ENCODE measurements around the gene CDK17.
"Not testable (repeated sequence)": the region's sequence is repeated elsewhere in the genome, so short reads cannot be mapped to it uniquely, and the experiment has no call there.

The CDK17 gene

GRCh38 chr12:96432496-96433321, 32.5 kb upstream of the CDK17 start:
- H3K9ac ChIP-seq (ENCODE audit: low read depth, low read length); H3K9me3 ChIP-seq (replicated peaks; ENCODE audit: low read length); H3K4me3 ChIP-seq (ENCODE audit: low read length); H3K27me3 ChIP-seq (ENCODE audit: control insufficient read depth, insufficient read depth, low read length); H3K36me3 ChIP-seq (ENCODE audit: insufficient read depth, low read length); H3K4me2 ChIP-seq (ENCODE audit: low read length): not testable (repeated sequence)
- H3K4me1 ChIP-seq (ENCODE audit: control insufficient read depth, insufficient read depth, low read length) = peaks cover 30% of the 10 kb centered on the region

- Histone ChIP-seq H3K4me3 (ENCODE audit: low read length) (no peak overlapping the region), H3K36me3 (ENCODE audit: insufficient read depth, low read length) (no peaks in the 10 kb centered on the region), H3K9me3 (replicated peaks; ENCODE audit: low read length) (no peaks in the 10 kb centered on the region), H3K4me1 (ENCODE audit: control insufficient read depth, insufficient read depth, low read length) (peaks cover 35% of the 10 kb centered on the region), H3K4me2 (ENCODE audit: low read length) (no peak overlapping the region), H3K9ac (ENCODE audit: low read depth, low read length) (no peak overlapping the region), H3K27me3 (ENCODE audit: control insufficient read depth, insufficient read depth, low read length) (no peaks in the 10 kb centered on the region)
Observed at GRCh38 chr12:96431067-96431466, 30.8 kb upstream of the CDK17 start.

GRCh38 chr12:96427269-96427729, 27.1 kb upstream of the CDK17 start:
- Histone ChIP-seq H3K4me2 (ENCODE audit: low read length) (peak overlapping the region; percentile 74), H3K4me1 (ENCODE audit: control insufficient read depth, insufficient read depth, low read length) (peaks cover 48% of the 10 kb centered on the region), H3K9me3 (replicated peaks; ENCODE audit: low read length) (no peaks in the 10 kb centered on the region), H3K4me3 (ENCODE audit: low read length) (peak overlapping the region; percentile 58), H3K9ac (ENCODE audit: low read depth, low read length) (peak overlapping the region; percentile 84), H3K36me3 (ENCODE audit: insufficient read depth, low read length) (no peaks in the 10 kb centered on the region), H3K27me3 (ENCODE audit: control insufficient read depth, insufficient read depth, low read length) (no peaks in the 10 kb centered on the region)

- Histone ChIP-seq H3K36me3 (ENCODE audit: insufficient read depth, low read length) (no peaks in the 10 kb centered on the region), H3K9me3 (replicated peaks; ENCODE audit: low read length) (no peaks in the 10 kb centered on the region), H3K4me2 (ENCODE audit: low read length) (peak overlapping the region; percentile 61), H3K27me3 (ENCODE audit: control insufficient read depth, insufficient read depth, low read length) (no peaks in the 10 kb centered on the region), H3K4me3 (ENCODE audit: low read length) (peak overlapping the region; percentile 13), H3K4me1 (ENCODE audit: control insufficient read depth, insufficient read depth, low read length) (peaks cover 52% of the 10 kb centered on the region), H3K9ac (ENCODE audit: low read depth, low read length) (peak overlapping the region; percentile 84)
Observed at GRCh38 chr12:96425951-96426350, 25.7 kb upstream of the CDK17 start.

- H3K36me3 ChIP-seq (ENCODE audit: insufficient read depth, low read length) = no peaks in the 10 kb centered on the region
- H3K4me3 ChIP-seq (ENCODE audit: low read length) = peak overlapping the region; percentile 13
- H3K4me2 ChIP-seq (ENCODE audit: low read length) = peak overlapping the region; percentile 61
- H3K27me3 ChIP-seq (ENCODE audit: control insufficient read depth, insufficient read depth, low read length) = no peaks in the 10 kb centered on the region
- H3K9ac ChIP-seq (ENCODE audit: low read depth, low read length) = peak overlapping the region; percentile 84
- H3K9me3 ChIP-seq (replicated peaks; ENCODE audit: low read length) = no peaks in the 10 kb centered on the region
- H3K4me1 ChIP-seq (ENCODE audit: control insufficient read depth, insufficient read depth, low read length) = peaks cover 55% of the 10 kb centered on the region
Observed at GRCh38 chr12:96425321-96425720, 25.1 kb upstream of the CDK17 start.

- Histone ChIP-seq H3K36me3 (ENCODE audit: insufficient read depth, low read length) (no peaks in the 10 kb centered on the region), H3K9me3 (replicated peaks; ENCODE audit: low read length) (no peaks in the 10 kb centered on the region), H3K27me3 (ENCODE audit: control insufficient read depth, insufficient read depth, low read length) (no peaks in the 10 kb centered on the region), H3K4me3 (ENCODE audit: low read length) (no peak overlapping the region), H3K4me1 (ENCODE audit: control insufficient read depth, insufficient read depth, low read length) (peaks cover 57% of the 10 kb centered on the region), H3K4me2 (ENCODE audit: low read length) (no peak overlapping the region), H3K9ac (ENCODE audit: low read depth, low read length) (peak overlapping the region; percentile 84)
Observed at GRCh38 chr12:96424601-96425000, 24.4 kb upstream of the CDK17 start.

- Histone ChIP-seq H3K4me2 (ENCODE audit: low read length) (no peak overlapping the region), H3K9ac (ENCODE audit: low read depth, low read length) (peak overlapping the region; percentile 49), H3K4me3 (ENCODE audit: low read length) (no peak overlapping the region), H3K4me1 (ENCODE audit: control insufficient read depth, insufficient read depth, low read length) (peaks cover 41% of the 10 kb centered on the region), H3K9me3 (replicated peaks; ENCODE audit: low read length) (no peaks in the 10 kb centered on the region), H3K36me3 (ENCODE audit: insufficient read depth, low read length) (no peaks in the 10 kb centered on the region), H3K27me3 (ENCODE audit: control insufficient read depth, insufficient read depth, low read length) (no peaks in the 10 kb centered on the region)
Observed at GRCh38 chr12:96422192-96422591, 22.0 kb upstream of the CDK17 start.

GRCh38 chr12:96421014-96421413, 20.8 kb upstream of the CDK17 start:
- Histone ChIP-seq H3K9me3 (replicated peaks; ENCODE audit: low read length) (no peaks in the 10 kb centered on the region), H3K36me3 (ENCODE audit: insufficient read depth, low read length) (no peaks in the 10 kb centered on the region), H3K4me3 (ENCODE audit: low read length) (no peak overlapping the region), H3K9ac (ENCODE audit: low read depth, low read length) (no peak overlapping the region), H3K4me2 (ENCODE audit: low read length) (no peak overlapping the region), H3K27me3 (ENCODE audit: control insufficient read depth, insufficient read depth, low read length) (no peaks in the 10 kb centered on the region), H3K4me1 (ENCODE audit: control insufficient read depth, insufficient read depth, low read length) (peaks cover 39% of the 10 kb centered on the region)

- Histone ChIP-seq H3K27me3 (ENCODE audit: control insufficient read depth, insufficient read depth, low read length) (no peaks in the 10 kb centered on the region), H3K4me3 (ENCODE audit: low read length) (no peak overlapping the region), H3K4me2 (ENCODE audit: low read length) (no peak overlapping the region), H3K9ac (ENCODE audit: low read depth, low read length) (no peak overlapping the region), H3K4me1 (ENCODE audit: control insufficient read depth, insufficient read depth, low read length) (peaks cover 36% of the 10 kb centered on the region), H3K9me3 (replicated peaks; ENCODE audit: low read length) (no peaks in the 10 kb centered on the region), H3K36me3 (ENCODE audit: insufficient read depth, low read length) (no peaks in the 10 kb centered on the region)
Observed at GRCh38 chr12:96420277-96420835, 20.1 kb upstream of the CDK17 start.

GRCh38 chr12:96419576-96420276, 19.5 kb upstream of the CDK17 start:
- Histone ChIP-seq H3K4me3 (ENCODE audit: low read length) (no peak overlapping the region), H3K4me2 (ENCODE audit: low read length) (no peak overlapping the region), H3K9me3 (replicated peaks; ENCODE audit: low read length) (no peaks in the 10 kb centered on the region), H3K9ac (ENCODE audit: low read depth, low read length) (no peak overlapping the region), H3K27me3 (ENCODE audit: control insufficient read depth, insufficient read depth, low read length) (no peaks in the 10 kb centered on the region), H3K36me3 (ENCODE audit: insufficient read depth, low read length) (no peaks in the 10 kb centered on the region), H3K4me1 (ENCODE audit: control insufficient read depth, insufficient read depth, low read length) (peaks cover 30% of the 10 kb centered on the region)

GRCh38 chr12:96417688-96418087, 17.4 kb upstream of the CDK17 start:
- not testable (repeated sequence) for H3K36me3 ChIP-seq (ENCODE audit: insufficient read depth, low read length); H3K9ac ChIP-seq (ENCODE audit: low read depth, low read length); H3K27me3 ChIP-seq (ENCODE audit: control insufficient read depth, insufficient read depth, low read length); H3K4me2 ChIP-seq (ENCODE audit: low read length); H3K4me3 ChIP-seq (ENCODE audit: low read length); H3K9me3 ChIP-seq (replicated peaks; ENCODE audit: low read length)
- H3K4me1 ChIP-seq (ENCODE audit: control insufficient read depth, insufficient read depth, low read length) = peaks cover 26% of the 10 kb centered on the region

Measured in skeletal muscle satellite cell (primary cell).